DOHH2 (cell line): Measurements from ENCODE around the gene NDUFC2.

ENCODE experiments used
- H3F3A ChIP-seq: fragments of 200-600 bp; sonication (generic), shearing (Covaris generic); 2 replicates; pipeline ENCODE4 v1.6.0; 2016; ENCODE audit warnings: antibody characterized with exemption, mild to moderate bottlenecking; ENCODE audit not compliant: control insufficient read depth, insufficient read depth
- H3K27ac ChIP-seq: fragments of 200-600 bp; sonication (generic); 2 replicates; pipeline ENCODE4 v1.5.1; 2014; ENCODE audit warnings: low read depth, mild to moderate bottlenecking, low read length, moderate library complexity
- H3K27me3 ChIP-seq: fragments of 200-600 bp; sonication (generic); 2 replicates; pipeline ENCODE4 v1.6.1; 2014; ENCODE audit warnings: mild to moderate bottlenecking, low read length, mixed read lengths; ENCODE audit not compliant: control insufficient read depth
- H3K36me3 ChIP-seq: fragments of 200-600 bp; sonication (generic); 2 replicates; pipeline ENCODE4 v1.6.1; 2014; ENCODE audit warnings: mild to moderate bottlenecking, low read length, moderate library complexity, mixed read lengths; ENCODE audit not compliant: control insufficient read depth
- H3K4me1 ChIP-seq: fragments of 200-600 bp; sonication (generic); 2 replicates; pipeline ENCODE4 v1.6.1; 2014; ENCODE audit warnings: mild to moderate bottlenecking, low read length, mixed read lengths; ENCODE audit not compliant: control insufficient read depth
- H3K4me2 ChIP-seq: fragments of 200-600 bp; sonication (generic); 2 replicates; pipeline ENCODE4 v1.6.0; 2014; ENCODE audit warnings: mild to moderate bottlenecking, low read length, moderate library complexity
- H3K4me3 ChIP-seq: fragments of 200-600 bp; sonication (generic); 2 replicates; pipeline ENCODE4 v1.5.1; 2014; ENCODE audit warnings: mild to moderate bottlenecking, low read length, mixed read lengths
- H3K79me2 ChIP-seq: fragments of 200-600 bp; sonication (generic); 2 replicates; pipeline ENCODE4 v1.6.1; 2014; ENCODE audit warnings: mild to moderate bottlenecking, low read length, mixed read lengths; ENCODE audit not compliant: control insufficient read depth
- H3K9me2 ChIP-seq: fragments of 200-600 bp; sonication (generic); replicated peaks from 2 replicates; pipeline ENCODE4 v1.6.1; 2014; ENCODE audit warnings: mild to moderate bottlenecking, low read length, mixed read lengths; ENCODE audit not compliant: control insufficient read depth
- H3K9me3 ChIP-seq: fragments of 200-600 bp; sonication (generic); 2 replicates; pipeline ENCODE4 v1.6.1; 2014; ENCODE audit warnings: antibody characterized with exemption, low read length, mixed read lengths; ENCODE audit not compliant: control insufficient read depth, insufficient read depth
- H4K20me1 ChIP-seq: fragments of 200-600 bp; sonication (generic); 2 replicates; pipeline ENCODE4 v1.6.0; 2014; ENCODE audit warnings: low read depth, mild to moderate bottlenecking, antibody characterized with exemption, low read length, moderate library complexity; ENCODE audit not compliant: control insufficient read depth, insufficient read depth
- EZH2phosphoT487 ChIP-seq: fragments of 200-600 bp; sonication (generic); IDR thresholded peaks from 2 replicates; pipeline ENCODE4 v1.6.1; 2017; ENCODE audit warnings: borderline replicate concordance, mild to moderate bottlenecking, antibody characterized with exemption, low read length, moderate library complexity, mixed read lengths
- TF ChIP-seq, protein P1 (sequence below): fragments of 200-600 bp; sonication (generic); IDR thresholded peaks from one replicate; pipeline ENCODE4 v1.5.1; 2014; ENCODE audit warnings: antibody characterized with exemption, mild to moderate bottlenecking, low read depth, low read length; ENCODE audit not compliant: poor library complexity, severe bottlenecking

NDUFC2 gene

GRCh38 chr11:78100676-78101472, 21.2 kb upstream of the NDUFC2 start:
- no peak for TF ChIP-seq EZH2phosphoT487
- H3K4me2 ChIP-seq, result no peak overlapping the region
- no peaks in the 10 kb centered on the region for H3K79me2 ChIP-seq
- H3K27me3 ChIP-seq, result no peaks in the 10 kb centered on the region
- no peak overlapping the region for H3K27ac ChIP-seq
- no peaks in the 10 kb centered on the region for H3K9me3 ChIP-seq
- peaks cover 41% of the 10 kb centered on the region for H3K36me3 ChIP-seq
- H3K4me3 ChIP-seq, result no peak overlapping the region
- H3K9me2 ChIP-seq, result no peaks in the 10 kb centered on the region
- no peaks in the 10 kb centered on the region for H4K20me1 ChIP-seq
- no peaks in the 10 kb centered on the region for H3K4me1 ChIP-seq
- H3F3A ChIP-seq, result peaks cover 3% of the 10 kb centered on the region; the same call in 1 of the 2 replicates

DNA sequence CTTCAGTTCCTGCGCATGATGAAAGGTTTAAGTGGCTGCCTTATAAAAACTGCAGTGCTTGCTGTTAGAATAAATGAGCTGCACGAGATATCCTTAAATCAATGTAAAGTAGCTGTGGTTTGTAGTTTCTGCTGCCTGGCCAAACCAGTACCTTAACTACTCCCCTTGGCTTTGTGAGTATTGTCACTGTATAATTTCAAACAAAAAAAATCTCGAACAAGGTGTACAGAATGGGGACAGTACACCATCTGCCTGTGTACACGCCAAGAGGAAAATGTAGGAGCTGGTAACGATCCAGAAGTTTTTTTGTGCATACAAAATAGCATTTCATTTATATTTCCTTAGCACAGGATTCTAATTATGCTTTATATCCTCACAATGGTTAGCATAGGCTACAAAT, 20.6 kb upstream of the NDUFC2 start:
- peaks cover 41% of the 10 kb centered on the region for H3K36me3 ChIP-seq
- peaks cover 3% of the 10 kb centered on the region; the same call in 1 of the 2 replicates for H3F3A ChIP-seq
- no peaks in the 10 kb centered on the region for H3K9me2 ChIP-seq
- H3K4me1 ChIP-seq, result no peaks in the 10 kb centered on the region
- H3K4me2 ChIP-seq, result no peak overlapping the region
- no peaks in the 10 kb centered on the region for H3K79me2 ChIP-seq
- H4K20me1 ChIP-seq, result no peaks in the 10 kb centered on the region
- H3K27me3 ChIP-seq, result no peaks in the 10 kb centered on the region
- TF ChIP-seq EZH2phosphoT487, result no peak
- TF ChIP-seq, protein P1, sequence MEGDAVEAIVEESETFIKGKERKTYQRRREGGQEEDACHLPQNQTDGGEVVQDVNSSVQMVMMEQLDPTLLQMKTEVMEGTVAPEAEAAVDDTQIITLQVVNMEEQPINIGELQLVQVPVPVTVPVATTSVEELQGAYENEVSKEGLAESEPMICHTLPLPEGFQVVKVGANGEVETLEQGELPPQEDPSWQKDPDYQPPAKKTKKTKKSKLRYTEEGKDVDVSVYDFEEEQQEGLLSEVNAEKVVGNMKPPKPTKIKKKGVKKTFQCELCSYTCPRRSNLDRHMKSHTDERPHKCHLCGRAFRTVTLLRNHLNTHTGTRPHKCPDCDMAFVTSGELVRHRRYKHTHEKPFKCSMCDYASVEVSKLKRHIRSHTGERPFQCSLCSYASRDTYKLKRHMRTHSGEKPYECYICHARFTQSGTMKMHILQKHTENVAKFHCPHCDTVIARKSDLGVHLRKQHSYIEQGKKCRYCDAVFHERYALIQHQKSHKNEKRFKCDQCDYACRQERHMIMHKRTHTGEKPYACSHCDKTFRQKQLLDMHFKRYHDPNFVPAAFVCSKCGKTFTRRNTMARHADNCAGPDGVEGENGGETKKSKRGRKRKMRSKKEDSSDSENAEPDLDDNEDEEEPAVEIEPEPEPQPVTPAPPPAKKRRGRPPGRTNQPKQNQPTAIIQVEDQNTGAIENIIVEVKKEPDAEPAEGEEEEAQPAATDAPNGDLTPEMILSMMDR, result no peak
- no peaks in the 10 kb centered on the region for H3K9me3 ChIP-seq
- no peak overlapping the region for H3K27ac ChIP-seq
- H3K4me3 ChIP-seq, result no peak overlapping the region

- no peak for TF ChIP-seq EZH2phosphoT487
- TF ChIP-seq, protein P1, result no peak
- H3F3A ChIP-seq, result peaks cover 3% of the 10 kb centered on the region; the same call in 1 of the 2 replicates
- peaks cover 45% of the 10 kb centered on the region for H3K36me3 ChIP-seq
- H3K27ac ChIP-seq, result no peak overlapping the region
- H4K20me1 ChIP-seq, result no peaks in the 10 kb centered on the region
- H3K4me3 ChIP-seq, result no peak overlapping the region
- no peaks in the 10 kb centered on the region for H3K79me2 ChIP-seq
- no peaks in the 10 kb centered on the region for H3K9me3 ChIP-seq
- no peaks in the 10 kb centered on the region for H3K9me2 ChIP-seq
- no peak overlapping the region for H3K4me2 ChIP-seq
- no peaks in the 10 kb centered on the region for H3K27me3 ChIP-seq
- H3K4me1 ChIP-seq, result no peaks in the 10 kb centered on the region
Observed at GRCh38 chr11:78099666-78100065, 20.0 kb upstream of the NDUFC2 start.

DNA sequence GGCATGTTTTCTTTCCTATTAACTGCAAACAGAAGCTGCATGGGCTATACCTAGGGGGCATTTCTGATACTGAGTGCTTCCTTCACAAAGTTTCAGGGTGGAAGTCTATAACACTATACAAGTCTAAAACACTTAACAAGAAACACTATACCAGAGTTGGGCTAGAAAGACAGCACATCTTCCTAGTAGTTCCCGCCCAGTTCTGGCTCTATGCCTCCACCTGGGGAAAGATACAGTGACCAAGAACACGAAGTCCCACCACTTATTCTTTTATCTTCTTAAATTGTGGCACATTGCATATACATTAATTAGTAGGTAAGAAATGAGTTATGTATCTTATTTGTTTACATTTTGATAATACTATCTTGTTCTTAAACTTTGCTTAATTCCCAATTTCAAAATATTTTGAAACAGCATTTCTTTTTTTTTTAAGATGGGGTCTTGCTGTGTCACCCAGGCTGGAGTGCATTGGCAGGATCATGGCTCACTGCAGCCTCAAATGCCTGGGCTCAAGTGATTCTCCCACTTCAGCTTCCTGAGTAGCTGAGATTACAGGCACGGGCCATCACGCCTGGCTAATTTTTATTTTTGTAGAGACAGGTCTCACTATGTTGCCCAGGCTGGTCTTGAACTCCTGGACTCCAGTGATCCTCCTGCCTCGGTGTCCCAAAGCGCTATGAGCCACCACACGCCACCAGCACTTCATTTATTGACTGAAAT, 18.2 kb upstream of the NDUFC2 start:
- TF ChIP-seq, protein P1, result no peak
- no peak for TF ChIP-seq EZH2phosphoT487
- no peaks in the 10 kb centered on the region for H3K79me2 ChIP-seq
- no peaks in the 10 kb centered on the region for H3F3A ChIP-seq
- H4K20me1 ChIP-seq, result no peaks in the 10 kb centered on the region
- H3K4me1 ChIP-seq, result no peaks in the 10 kb centered on the region
- H3K9me3 ChIP-seq, result no peaks in the 10 kb centered on the region
- no peak overlapping the region for H3K27ac ChIP-seq
- peaks cover 38% of the 10 kb centered on the region for H3K36me3 ChIP-seq
- H3K4me2 ChIP-seq, result no peak overlapping the region
- no peak overlapping the region for H3K4me3 ChIP-seq
- no peaks in the 10 kb centered on the region for H3K27me3 ChIP-seq
- H3K9me2 ChIP-seq, result no peaks in the 10 kb centered on the region
